Measurements from ENCODE around the gene AFM.

- no peak for TF ChIP-seq CTCF (IDR thresholded peaks at IDR 0.05)
- TF ChIP-seq POLR2A (IDR thresholded peaks at IDR 0.05): no peak
Observed at GRCh38 chr4:73468170-73468569, 13.4 kb upstream of the AFM start.
